ENCODE measurements around the gene USP36. TPM values are rescaled to one million over a fixed set of nuclear protein-coding genes. Genes with fewer than 3 reads are reported as not detected.

The USP36 gene
- total RNA-seq, 4 donors from 2014 or later: 26.6 to 44.0 (median 34.6) TPM

GRCh38 chr17:78777881-78778280 is 62.7 kb downstream of the USP36 start:
- H3K27ac ChIP-seq: no peak overlapping the region
- peaks cover 0 to 53% (median 11%) of the 10 kb centered on the region in 3 donors for H3K4me1 ChIP-seq
- no peak for TF ChIP-seq POLR2AphosphoS5 (IDR thresholded peaks at IDR 0.05)
- no peaks in the 10 kb centered on the region for H3K36me3 ChIP-seq
- 85 to 97% methylated on average over 3 to 4 of the region's 4 CpGs for WGBS, 2 donors (ENCODE audit: low coverage in 1 of 2)
- H3K4me3 ChIP-seq: no peak overlapping the region
- no peaks in the 10 kb centered on the region for H3K9me3 ChIP-seq
- no peaks in the 10 kb centered on the region for H3K27me3 ChIP-seq
- no peak for ATAC-seq

GRCh38 chr17:78774956-78775571 is 65.5 kb downstream of the USP36 start:
- TF ChIP-seq EP300 (IDR thresholded peaks at IDR 0.05) (no peak), POLR2A (IDR thresholded peaks at IDR 0.05) (no peak), POLR2AphosphoS5 (IDR thresholded peaks at IDR 0.05) (no peak), CTCF (IDR thresholded peaks at IDR 0.05) (no peak)
- Histone ChIP-seq H3K36me3 (no peaks in the 10 kb centered on the region), H3K4me1 (peaks cover 0 to 37% (median 3%) of the 10 kb centered on the region in 3 donors), H3K27me3 (no peaks in the 10 kb centered on the region), H3K9me3 (no peaks in the 10 kb centered on the region), H3K4me3 (peak overlapping the region in 1 of 2 donors; percentile 10), H3K27ac (peak overlapping the region in 3 of 4 donors; percentile 10 to 68 (median 49))
- WGBS, 2 donors (ENCODE audit: low coverage in 1 of 2): 50 to 80% methylated on average over 6 to 8 of the region's 12 CpGs
- ATAC-seq: no peak

GRCh38 chr17:78774453-78774852 is 66.2 kb downstream of the USP36 start:
- Histone ChIP-seq H3K4me3 (no peak overlapping the region), H3K36me3 (no peaks in the 10 kb centered on the region), H3K9me3 (no peaks in the 10 kb centered on the region), H3K27ac (peak overlapping the region in 3 of 4 donors; percentile 10 to 68 (median 49)), H3K27me3 (no peaks in the 10 kb centered on the region), H3K4me1 (peaks cover 0 to 31% (median 0%) of the 10 kb centered on the region in 3 donors)
- 50 to 81% methylated on average over 1 to 2 of the region's 2 CpGs for WGBS, 2 donors (ENCODE audit: low coverage in 1 of 2)
- TF ChIP-seq EP300 (IDR thresholded peaks at IDR 0.05): no peak
- no peak for TF ChIP-seq CTCF (IDR thresholded peaks at IDR 0.05)
- no peak for TF ChIP-seq POLR2A (IDR thresholded peaks at IDR 0.05)
- no peak for TF ChIP-seq POLR2AphosphoS5 (IDR thresholded peaks at IDR 0.05)
- ATAC-seq: no peak

GRCh38 chr17:78771758-78772382 is 68.7 kb downstream of the USP36 start:
- H3K36me3 ChIP-seq: no peaks in the 10 kb centered on the region
- ATAC-seq: no peak
- H3K9me3 ChIP-seq: no peaks in the 10 kb centered on the region
- 59 to 86% methylated on average over 1 to 6 of the region's 6 CpGs for WGBS, 2 donors (ENCODE audit: low coverage in 1 of 2)
- H3K27ac ChIP-seq: no peak overlapping the region
- H3K27me3 ChIP-seq: no peaks in the 10 kb centered on the region
- H3K4me1 ChIP-seq: peaks cover 0 to 44% (median 0%) of the 10 kb centered on the region in 3 donors
- H3K4me3 ChIP-seq: no peak overlapping the region
- no peak for TF ChIP-seq EP300 (IDR thresholded peaks at IDR 0.05)
- TF ChIP-seq POLR2A (IDR thresholded peaks at IDR 0.05): no peak

GRCh38 chr17:78769196-78769773 is 71.3 kb downstream of the USP36 start:
- Histone ChIP-seq H3K4me3 (no peak overlapping the region), H3K4me1 (peaks cover 0 to 42% (median 5%) of the 10 kb centered on the region in 3 donors), H3K27ac (no peak overlapping the region), H3K27me3 (no peaks in the 10 kb centered on the region), H3K36me3 (no peaks in the 10 kb centered on the region), H3K9me3 (no peaks in the 10 kb centered on the region)
- TF ChIP-seq EP300 (IDR thresholded peaks at IDR 0.05): no peak
- TF ChIP-seq POLR2A (IDR thresholded peaks at IDR 0.05): no peak
- no peak for TF ChIP-seq CTCF (IDR thresholded peaks at IDR 0.05)
- TF ChIP-seq POLR2AphosphoS5 (IDR thresholded peaks at IDR 0.05): no peak
- WGBS, 2 donors (ENCODE audit: low coverage in 1 of 2): 92% methylated on average over 5 to 7 of the region's 7 CpGs
- ATAC-seq: no peak
